OCI-LY7 (cell line): Measurements from ENCODE around the gene FRRS1. TPM values are rescaled to one million over a fixed set of nuclear protein-coding genes. Genes with fewer than 3 reads are reported as not detected.

Experiments
- BruUV-seq: library from RNA; stranded (reverse); fragments of 400-500 nt; replicated peaks from 2 replicates; lab custom pipeline; 2021; lab: Mats Ljungman, UMichigan
- CTCF ChIA-PET: fragments of 300-600 bp; sonication (Branson Sonifier 250); formaldehyde crosslinking; loops from one replicate; lab custom pipeline; 2022; ENCODE audit warnings: antibody characterized with exemption; ENCODE audit not compliant: unreplicated experiment; lab: Charles Lee
- POLR2A ChIA-PET: fragments of 300-600 bp; sonication (Branson Sonifier 250); formaldehyde crosslinking; loops from one replicate; lab custom pipeline; 2022; ENCODE audit warnings: antibody characterized with exemption; lab: Charles Lee
- DNase-seq: peaks from one replicate; pipeline ENCODE4 v3.0.0-alpha.2; 2015; ENCODE audit warnings: low spot score
- H2AFZ ChIP-seq: fragments of 200-600 bp; sonication (generic), shearing (Covaris generic); 2 replicates; pipeline ENCODE4 v1.6.1; 2014; ENCODE audit warnings: mild to moderate bottlenecking, antibody characterized with exemption, low read length, moderate library complexity
- H3K27ac ChIP-seq: fragments of 200-600 bp; sonication (generic); 2 replicates; pipeline ENCODE4 v1.5.1; 2014; ENCODE audit warnings: mixed run types, low read depth, mild to moderate bottlenecking, moderate library complexity, low read length, inconsistent platforms; ENCODE audit not compliant: poor library complexity, severe bottlenecking
- H3K36me3 ChIP-seq: fragments of 200-600 bp; sonication (generic); 2 replicates; pipeline ENCODE4 v1.6.1; 2014; ENCODE audit warnings: mild to moderate bottlenecking, antibody characterized with exemption, low read length, moderate library complexity, mixed read lengths; ENCODE audit not compliant: insufficient read depth
- H3K4me1 ChIP-seq: fragments of 200-600 bp; sonication (generic); 2 replicates; pipeline ENCODE4 v1.5.1; 2014; ENCODE audit warnings: mild to moderate bottlenecking, low read length; ENCODE audit not compliant: insufficient read depth, poor library complexity, severe bottlenecking
- H3K4me2 ChIP-seq: fragments of 200-600 bp; sonication (generic); 2 replicates; pipeline ENCODE4 v1.6.1; 2014; ENCODE audit warnings: mild to moderate bottlenecking, low read length
- H3K4me3 ChIP-seq: fragments of 200-600 bp; sonication (generic); 2 replicates; pipeline ENCODE4 v1.5.1; 2014; ENCODE audit warnings: mild to moderate bottlenecking, low read depth, low read length; ENCODE audit not compliant: poor library complexity, severe bottlenecking
- H3K79me2 ChIP-seq: fragments of 200-600 bp; sonication (generic); 2 replicates; pipeline ENCODE4 v1.6.1; 2016; ENCODE audit warnings: low read depth, mild to moderate bottlenecking, low read length, moderate library complexity, mixed read lengths; ENCODE audit not compliant: insufficient read depth
- H3K9me2 ChIP-seq: fragments of 200-600 bp; sonication (generic); 2 replicates; pipeline ENCODE4 v1.6.1; 2016; ENCODE audit warnings: mild to moderate bottlenecking, low read length, mixed read lengths; ENCODE audit not compliant: insufficient read depth
- H3K9me3 ChIP-seq: fragments of 200-600 bp; sonication (generic); 2 replicates; pipeline ENCODE4 v1.6.1; 2014; ENCODE audit warnings: mild to moderate bottlenecking, mixed run types, low read length, mixed read lengths
- H4K20me1 ChIP-seq: fragments of 200-600 bp; sonication (generic); 2 replicates; pipeline ENCODE4 v1.6.1; 2014; ENCODE audit warnings: mild to moderate bottlenecking, antibody characterized with exemption, low read length, moderate library complexity, mixed read lengths; ENCODE audit not compliant: insufficient read depth
- CTCF ChIP-seq: fragments of 200-600 bp; sonication (generic); conservative IDR thresholded peaks from 2 replicates; pipeline ENCODE4 v1.5.1; 2014; ENCODE audit warnings: mild to moderate bottlenecking, antibody characterized with exemption, low read length, moderate library complexity, mixed read lengths
- EZH2phosphoT487 ChIP-seq: fragments of 200-600 bp; sonication (generic); IDR thresholded peaks from 2 replicates; pipeline ENCODE4 v1.6.1; 2018; ENCODE audit warnings: low read depth, borderline replicate concordance, mild to moderate bottlenecking, mixed run types, antibody characterized with exemption, low read length, moderate library complexity, mixed read lengths
- intact Hi-C: fragments of 100-400 bp; cut with micrococcal nuclease; formaldehyde crosslinking; loops from one replicate; pipeline ENCODE4 v1.10.0; 2022; ENCODE audit not compliant: unreplicated experiment
- total RNA-seq, 2 experiments: library from RNA; depleted of rRNA in 1 of 2; stranded (reverse); fragments of >200 nt in 1 of 2; shearing (Covaris generic) in 1 of 2; gene quantifications; 2 replicates each; pipeline ENCODE4 v1.2.3, GENCODE V29; 2014 to 2022

The FRRS1 gene
- total RNA-seq, 2 experiments from 2014 or later, result 4.5 to 6.5 TPM

- ChIA-PET POLR2A (interaction anchor here (1.0 to 3.3 kb wide), 2 partner anchors 9 to 11 kb away, joined by 5 to 23 read pairs; partner anchors contain the start of gene FRRS1), CTCF (interaction anchor here (1.4 kb wide), 1 partner anchor 10 kb away, joined by 3 read pairs; the partner anchor contains the start of gene FRRS1)
- H3K27ac ChIP-seq, result no peak overlapping the region
- H3K36me3 ChIP-seq, result peaks cover 4% of the 10 kb centered on the region; the same call in 1 of the 2 replicates
- H4K20me1 ChIP-seq, result no peaks in the 10 kb centered on the region
- H3K9me3 ChIP-seq, result 0 out of 2 replicates have a peak, but pooled peaks cover 5% of the 10 kb centered on the region
- no peaks in the 10 kb centered on the region for H3K9me2 ChIP-seq
- TF ChIP-seq CTCF, result no peak
- no peak for TF ChIP-seq EZH2phosphoT487
- H3K4me1 ChIP-seq, result peaks cover 7% of the 10 kb centered on the region
- H3K4me3 ChIP-seq, result no peak overlapping the region
- DNase-seq, result no peak
- no peak overlapping the region for H2AFZ ChIP-seq
- intact Hi-C loops, result no loop called here
- H3K79me2 ChIP-seq, result no peaks in the 10 kb centered on the region
- BruUV-seq, result no TSS peak
- no peak overlapping the region for H3K4me2 ChIP-seq
These were observed 9.8 kb downstream of the FRRS1 start for GRCh38 chr1:99756598-99756997.

- Histone ChIP-seq H3K36me3 (peaks cover 4% of the 10 kb centered on the region; the same call in 1 of the 2 replicates), H4K20me1 (no peaks in the 10 kb centered on the region), H2AFZ (no peak overlapping the region), H3K79me2 (no peaks in the 10 kb centered on the region), H3K4me1 (peaks cover 7% of the 10 kb centered on the region), H3K9me3 (0 out of 2 replicates have a peak, but pooled peaks cover 5% of the 10 kb centered on the region), H3K9me2 (no peaks in the 10 kb centered on the region), H3K27ac (no peak overlapping the region), H3K4me2 (no peak overlapping the region), H3K4me3 (no peak overlapping the region)
- CTCF ChIA-PET, result no interaction called here
- DNase-seq, result no peak
- TF ChIP-seq EZH2phosphoT487 (no peak), CTCF (no peak)
- POLR2A ChIA-PET, result interaction anchor here (0.6 to 3.3 kb wide), 5 partner anchors 7 to 149 kb away, joined by 3 to 23 read pairs (median 3); partner anchors contain the start of gene FRRS1
- intact Hi-C loops, result no loop called here
- no TSS peak for BruUV-seq
These were observed 10.8 kb downstream of the FRRS1 start for GRCh38 chr1:99755664-99756063.

- Histone ChIP-seq H2AFZ (no peak overlapping the region), H3K4me2 (no peak overlapping the region), H4K20me1 (no peaks in the 10 kb centered on the region), H3K79me2 (no peaks in the 10 kb centered on the region), H3K36me3 (peaks cover 4% of the 10 kb centered on the region; the same call in 1 of the 2 replicates), H3K9me3 (0 out of 2 replicates have a peak, but pooled peaks cover 5% of the 10 kb centered on the region), H3K4me3 (no peak overlapping the region), H3K27ac (no peak overlapping the region), H3K4me1 (peaks cover 7% of the 10 kb centered on the region), H3K9me2 (no peaks in the 10 kb centered on the region)
- no TSS peak for BruUV-seq
- intact Hi-C loops, result no loop called here
- no peak for TF ChIP-seq CTCF
- no peak for DNase-seq
- CTCF ChIA-PET, result no interaction called here
- POLR2A ChIA-PET, result interaction anchor here (0.6 to 3.3 kb wide), 3 partner anchors 8 to 310 kb away, joined by 3 to 23 read pairs (median 3); partner anchors contain the start of gene FRRS1
These were observed 11.7 kb downstream of the FRRS1 start for GRCh38 chr1:99754697-99755096.
